T-helper 9 cell (primary cell): ENCODE data around the gene FOXE3.

ENCODE experiments used
- DNase-seq: peaks from one replicate; pipeline ENCODE4 v3.0.0-alpha.2; 2020

The FOXE3 gene

GRCh38 chr1:47406966-47407365 is 9.1 kb upstream of the FOXE3 start:
- no peak for DNase-seq

GRCh38 chr1:47407481-47407880 is 8.6 kb upstream of the FOXE3 start:
- DNase-seq: no peak

DNA sequence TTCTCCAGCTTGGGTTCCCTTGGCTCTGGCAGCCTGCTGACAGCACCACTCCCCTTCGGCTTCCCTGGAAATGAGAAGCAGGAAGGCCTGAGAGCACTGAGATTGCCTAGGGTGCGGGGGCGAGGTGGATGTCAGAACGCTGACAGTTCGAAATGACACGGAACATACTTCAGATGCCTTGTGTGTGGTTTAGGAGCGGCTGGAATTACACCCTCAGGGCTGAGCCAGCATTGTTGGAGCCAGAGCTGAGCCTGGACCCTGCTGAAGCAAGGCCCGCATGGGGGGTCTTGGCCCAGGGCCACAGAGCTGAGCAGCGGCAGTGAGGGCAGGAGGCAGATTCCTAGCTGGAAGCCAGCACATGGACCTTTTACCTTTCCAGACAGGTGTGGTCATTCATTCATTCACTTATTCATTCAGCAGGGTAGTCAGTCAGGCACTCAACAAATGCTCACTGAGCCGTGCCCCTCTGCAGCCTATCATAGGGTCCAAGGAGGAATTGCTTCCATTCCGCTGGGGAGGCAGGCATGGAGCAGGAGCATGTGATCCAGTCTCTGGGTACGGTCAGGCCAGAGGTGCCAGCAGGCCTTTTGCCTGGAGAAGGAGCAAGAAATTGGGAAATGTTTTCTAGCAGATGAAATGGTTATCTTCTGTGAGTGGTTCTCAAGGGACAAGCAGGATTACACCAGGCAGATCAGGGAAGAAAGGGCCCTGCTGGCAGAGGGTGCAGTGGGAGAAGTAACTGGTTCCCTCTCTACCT is 6.6 kb upstream of the FOXE3 start:
- DNase-seq: no peak

- no peak for DNase-seq
These were observed 6.0 kb upstream of the FOXE3 start for GRCh38 chr1:47410068-47410455.

- DNase-seq: no peak
These were observed 4.6 kb upstream of the FOXE3 start for GRCh38 chr1:47411436-47411835.

DNA sequence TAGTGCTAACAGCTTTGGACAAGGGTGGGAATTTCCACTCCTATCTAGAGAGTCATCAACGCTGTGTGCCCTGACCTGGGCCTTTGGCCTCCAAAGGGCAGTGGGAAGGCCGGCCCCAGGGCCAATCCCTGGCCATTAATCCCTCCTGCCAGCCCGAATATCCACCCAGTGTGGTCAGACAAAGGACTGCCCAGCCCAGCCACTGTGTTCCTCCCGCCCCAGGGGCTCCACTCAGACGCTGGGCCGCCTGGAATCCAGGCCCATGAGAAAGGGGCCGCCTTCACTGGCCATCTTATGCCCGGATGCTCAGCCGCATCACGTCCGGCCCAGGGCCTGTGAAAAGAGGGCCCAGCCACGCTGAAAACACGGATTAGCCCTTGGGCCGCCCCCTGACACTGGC is 3.6 kb upstream of the FOXE3 start:
- no peak for DNase-seq

- no peak for DNase-seq
These were observed 459 bp downstream of the FOXE3 start for GRCh38 chr1:47416319-47417169.

DNA sequence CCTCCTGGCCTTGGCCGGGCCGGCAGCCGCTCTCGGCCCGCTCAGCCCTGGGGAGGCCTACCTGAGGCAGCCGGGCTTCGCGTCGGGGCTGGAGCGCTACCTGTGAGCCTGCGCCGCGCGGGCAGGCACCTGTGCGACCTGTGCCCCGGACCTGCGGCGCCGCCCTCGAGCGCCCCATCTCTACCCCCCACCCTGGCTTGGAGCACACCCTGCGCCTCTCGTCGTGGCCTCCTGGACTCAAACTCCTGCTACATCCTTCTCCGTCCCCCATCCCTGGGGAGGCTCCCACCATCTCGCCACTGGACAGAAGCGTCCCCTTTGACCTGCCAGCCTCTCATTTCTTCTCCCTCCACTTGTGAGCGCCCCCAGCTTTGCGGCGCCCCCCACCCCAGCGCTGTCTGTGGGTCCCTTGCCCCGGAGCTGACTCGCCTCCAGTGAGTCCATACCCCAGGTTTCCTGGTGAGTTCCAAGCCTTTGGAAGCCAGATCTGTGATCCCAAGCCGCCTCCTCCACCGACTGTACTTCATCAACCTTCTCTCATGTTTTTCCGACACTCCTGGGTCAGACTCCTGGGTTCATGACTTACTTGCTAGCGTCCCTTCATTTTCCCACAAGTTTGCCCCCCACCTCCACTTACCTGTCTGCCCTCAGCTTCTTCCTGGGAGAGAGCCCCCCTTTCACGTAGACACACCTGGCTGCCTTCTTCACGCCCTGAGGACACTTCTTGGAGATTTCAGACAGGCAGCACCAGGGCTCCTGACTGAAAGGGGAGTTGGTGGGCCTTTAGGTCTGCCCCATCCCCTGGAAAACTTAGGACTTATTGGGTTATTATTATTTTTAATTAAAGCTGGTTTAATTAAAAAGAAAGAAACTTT is 1.3 kb downstream of the FOXE3 start:
- no peak for DNase-seq

- no peak for DNase-seq
These were observed 2.0 kb downstream of the FOXE3 start for GRCh38 chr1:47418122-47418521.

DNA sequence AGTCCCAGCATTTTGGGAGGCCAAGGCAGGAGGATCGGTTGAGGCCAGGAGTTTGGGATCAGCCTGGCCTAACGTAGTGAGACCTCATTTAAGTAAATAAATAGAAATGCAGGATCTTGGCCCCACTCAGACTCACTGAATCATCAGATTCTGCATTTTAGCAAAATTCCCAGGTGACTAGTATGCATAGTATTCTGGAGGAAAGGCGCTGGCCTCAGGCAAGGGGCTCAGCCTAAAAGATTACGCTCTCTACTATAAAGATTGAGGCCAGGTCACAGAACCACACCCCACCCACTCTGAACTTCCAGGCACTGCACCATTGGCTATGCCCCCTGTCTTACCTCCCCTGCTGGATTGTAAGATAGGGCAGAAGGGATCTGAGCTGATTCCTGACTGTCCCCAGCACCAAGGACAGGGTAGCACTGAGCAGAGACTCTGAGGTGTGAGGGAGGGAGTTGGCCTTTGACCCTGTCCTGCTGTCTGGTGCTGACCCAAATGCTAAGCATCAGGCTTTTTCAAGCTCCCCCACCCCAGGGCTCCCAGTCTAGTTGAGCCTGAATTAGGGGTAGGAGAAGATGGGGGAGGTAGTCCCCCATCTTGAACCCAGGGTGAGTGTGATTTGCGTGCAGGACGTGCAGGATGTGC is 2.7 kb downstream of the FOXE3 start:
- no peak for DNase-seq

- DNase-seq: no peak
These were observed 4.5 kb downstream of the FOXE3 start for GRCh38 chr1:47420547-47420946.

DNA sequence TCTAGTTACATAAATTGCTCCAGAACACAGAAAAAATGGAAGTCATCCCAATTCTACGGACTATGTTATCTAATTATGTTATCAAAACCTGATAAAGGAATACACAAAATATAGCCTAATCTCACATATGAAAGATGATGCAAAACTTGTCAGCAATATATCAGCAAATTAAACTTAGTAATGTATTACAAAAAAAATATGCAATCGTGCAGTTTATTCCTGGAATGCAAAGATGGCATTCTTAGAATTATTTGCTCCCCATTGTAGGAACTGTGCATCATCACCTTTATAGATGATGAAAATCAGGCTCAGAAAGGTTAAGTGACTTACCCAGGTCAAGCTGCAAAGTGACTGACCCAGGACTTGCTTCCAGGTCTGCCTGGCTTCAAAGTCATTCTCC is 7.8 kb downstream of the FOXE3 start:
- DNase-seq: no peak

DNA sequence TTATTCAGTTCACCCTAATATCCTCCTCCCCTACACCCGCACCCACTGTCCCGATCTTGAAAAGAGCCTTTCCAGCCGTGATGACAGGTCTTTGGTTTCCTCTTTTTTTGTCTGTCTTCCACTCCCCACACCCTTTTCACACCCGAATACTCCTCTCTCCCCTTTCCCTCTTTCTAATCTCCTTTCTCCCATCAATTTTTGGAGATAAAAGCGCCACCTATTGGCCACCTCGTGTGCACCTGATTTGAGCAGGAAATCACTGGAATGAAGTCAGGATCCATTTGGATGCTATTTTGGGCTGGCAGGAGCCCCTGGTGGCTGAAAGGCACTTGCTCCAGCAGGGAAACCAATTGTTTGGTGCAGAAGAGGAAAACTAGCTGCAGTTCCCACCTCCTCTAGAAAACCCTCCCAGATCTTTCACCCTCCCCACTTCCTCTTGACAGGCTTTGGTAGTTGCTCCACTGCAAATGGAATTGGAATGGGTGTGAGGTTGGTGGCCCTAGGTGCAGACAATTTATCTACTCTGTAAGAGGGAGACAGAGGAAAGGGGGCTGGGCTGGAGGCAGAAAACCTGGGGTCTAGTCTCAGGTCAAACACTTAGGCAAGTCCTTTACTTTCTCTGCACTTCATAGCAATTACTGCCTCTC is 8.4 kb downstream of the FOXE3 start:
- no peak for DNase-seq

DNA sequence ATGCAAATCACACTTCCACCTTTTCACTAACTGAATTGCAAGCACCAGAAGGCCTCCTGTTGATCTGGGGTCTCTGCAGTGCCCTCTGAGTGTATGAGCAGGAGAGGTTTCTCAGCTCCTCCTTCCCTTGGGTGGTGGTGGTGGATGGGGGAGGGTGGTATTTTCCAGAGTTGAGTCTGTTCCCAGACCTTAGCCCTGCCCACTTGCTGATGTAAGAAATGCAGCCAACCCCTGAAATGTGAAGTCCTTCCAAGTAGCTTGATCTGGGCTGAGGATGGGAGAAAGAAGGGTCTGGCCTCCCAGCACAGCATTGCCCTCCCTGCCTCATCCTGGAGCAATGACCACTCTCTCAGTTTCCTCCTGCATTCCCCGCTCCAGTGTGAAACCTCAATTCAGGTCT is 15.4 kb downstream of the FOXE3 start:
- DNase-seq: no peak

GRCh38 chr1:47432071-47433036 is 16.3 kb downstream of the FOXE3 start:
- DNase-seq: peak; percentile 54

GRCh38 chr1:47433037-47433421 is 16.9 kb downstream of the FOXE3 start:
- DNase-seq: no peak

DNA sequence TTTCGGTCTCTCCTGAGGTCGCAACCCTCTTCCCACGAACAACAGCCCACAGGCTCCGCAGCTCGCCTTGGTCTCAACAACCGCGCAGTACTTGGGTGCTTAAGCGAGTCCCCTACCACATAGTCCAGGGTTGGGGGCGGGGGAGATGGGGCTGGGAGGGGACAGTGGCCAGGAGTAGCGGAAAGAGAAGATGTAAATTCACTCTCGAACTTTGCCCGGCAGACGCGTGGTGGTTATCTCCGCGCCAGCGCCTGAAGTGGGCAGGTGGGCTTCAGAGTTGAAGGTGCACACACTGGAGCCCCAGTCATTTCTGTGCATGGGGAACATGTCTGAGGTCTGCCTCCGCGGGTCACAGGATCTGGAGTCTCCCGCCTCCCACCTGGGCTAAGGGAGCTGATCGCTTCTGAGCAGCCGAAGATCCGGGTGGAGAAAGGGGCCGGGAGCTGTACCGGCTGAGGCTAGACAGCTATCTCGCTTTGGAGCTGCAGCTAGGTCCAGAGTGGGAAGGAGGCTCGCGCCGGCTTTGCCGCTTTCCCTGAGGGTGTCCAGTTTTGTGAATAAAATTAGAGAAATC is 17.5 kb downstream of the FOXE3 start:
- no peak for DNase-seq

GRCh38 chr1:47434051-47434842 is 18.2 kb downstream of the FOXE3 start:
- DNase-seq: no peak

DNA sequence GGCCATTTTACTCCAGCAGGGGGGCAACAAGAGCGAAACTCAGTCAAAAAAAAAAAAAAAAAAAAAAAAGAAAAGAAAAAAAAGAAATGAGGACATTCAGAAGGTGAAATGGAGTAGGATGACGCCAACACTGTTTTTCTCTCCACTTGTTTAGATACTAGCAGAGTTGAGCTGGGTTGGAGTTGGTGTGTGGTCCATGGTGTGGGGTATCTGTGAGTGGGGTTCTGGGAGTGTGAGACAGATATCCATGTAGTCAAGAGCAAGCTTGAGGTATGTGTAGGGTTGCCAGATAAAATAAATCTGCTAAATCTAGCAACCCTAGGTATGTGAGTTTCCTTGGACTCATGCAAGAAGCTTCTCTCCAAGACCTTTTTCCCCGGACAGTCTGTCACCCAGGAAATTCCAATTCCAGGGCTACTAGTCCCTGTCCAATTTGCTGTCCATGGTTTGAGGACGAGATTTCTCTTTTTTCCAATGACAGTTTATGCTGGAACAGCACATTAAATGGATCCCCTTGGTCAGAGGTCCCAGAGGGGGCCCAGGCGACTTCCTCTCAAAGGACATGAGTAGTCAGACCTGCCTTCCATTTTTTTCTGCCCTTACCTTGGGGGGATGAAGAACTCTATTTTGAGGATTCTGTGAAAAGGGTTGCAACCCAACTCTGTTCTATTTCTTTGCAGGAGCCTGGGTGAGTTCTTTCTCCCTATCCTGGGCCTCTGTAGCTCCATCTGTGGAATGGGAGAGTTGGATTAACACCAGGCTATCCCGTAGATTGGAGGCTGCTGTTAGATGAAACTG is 19.6 kb downstream of the FOXE3 start:
- DNase-seq: no peak
